ENCODE results near the gene RDH5.

GRCh38 chr12:55697686-55698085, 22.5 kb upstream of the RDH5 start:
- TF ChIP-seq SPI1 (IDR thresholded peaks at IDR 0.05; ENCODE audit: low read depth, low read length) (no peak), POLR2AphosphoS5 (IDR thresholded peaks at IDR 0.05; ENCODE audit: low read depth, low read length) (no peak), POLR2A (IDR thresholded peaks at IDR 0.05; ENCODE audit: low read depth, low read length) (no peak), PAX5 (IDR thresholded peaks at IDR 0.05; ENCODE audit: insufficient read depth, low read length, severe bottlenecking) (no peak)
